ENCODE measurements around the gene CPNE5.
A peak's percentile ranks its signal among the peaks of the same experiment; 100 is the strongest.

CPNE5 gene

GRCh38 chr6:36691612-36692011, 147.6 kb downstream of the CPNE5 start:
- Histone ChIP-seq H3K9ac (ENCODE audit: low read length) (peak overlapping the region; percentile 18; the same call in 1 of the 2 replicates), H3K27ac (ENCODE audit: low read length) (peak overlapping the region; percentile 18; the same call in 1 of the 2 replicates), H3K79me2 (ENCODE audit: low read length) (no peaks in the 10 kb centered on the region), H3K36me3 (replicated peaks; ENCODE audit: low read depth, low read length) (peaks cover 10% of the 10 kb centered on the region), H3K27me3 (ENCODE audit: low read depth, low read length) (no peaks in the 10 kb centered on the region), H2AFZ (ENCODE audit: low read depth, low read length) (no peak overlapping the region), H3K4me1 (ENCODE audit: low read length) (peaks cover 41% of the 10 kb centered on the region), H3K9me3 (ENCODE audit: insufficient read depth, low read length) (no peaks in the 10 kb centered on the region), H4K20me1 (ENCODE audit: insufficient read depth, low read length) (0 out of 2 replicates have a peak, but pooled peaks cover 1% of the 10 kb centered on the region), H3K4me3 (ENCODE audit: low read length) (no peak overlapping the region), H3K4me2 (ENCODE audit: low read length) (peak overlapping the region; percentile 37)
- TF ChIP-seq CTCF (IDR thresholded peaks at IDR 0.05; ENCODE audit: low read depth, low read length) (no peak), EZH2phosphoT487 (IDR thresholded peaks at IDR 0.05; ENCODE audit: low read depth) (no peak)

GRCh38 chr6:36691011-36691410, 148.2 kb downstream of the CPNE5 start:
- H3K36me3 ChIP-seq (replicated peaks; ENCODE audit: low read depth, low read length): peaks cover 16% of the 10 kb centered on the region
- H3K4me3 ChIP-seq (ENCODE audit: low read length): no peak overlapping the region
- H2AFZ ChIP-seq (ENCODE audit: low read depth, low read length): no peak overlapping the region
- no peak overlapping the region for H3K9ac ChIP-seq (ENCODE audit: low read length)
- no peaks in the 10 kb centered on the region for H3K27me3 ChIP-seq (ENCODE audit: low read depth, low read length)
- peaks cover 40% of the 10 kb centered on the region for H3K4me1 ChIP-seq (ENCODE audit: low read length)
- H3K9me3 ChIP-seq (ENCODE audit: insufficient read depth, low read length): no peaks in the 10 kb centered on the region
- H3K27ac ChIP-seq (ENCODE audit: low read length): no peak overlapping the region
- TF ChIP-seq EZH2phosphoT487 (IDR thresholded peaks at IDR 0.05; ENCODE audit: low read depth): no peak
- TF ChIP-seq CTCF (IDR thresholded peaks at IDR 0.05; ENCODE audit: low read depth, low read length): no peak
- H3K4me2 ChIP-seq (ENCODE audit: low read length): no peak overlapping the region
- H3K79me2 ChIP-seq (ENCODE audit: low read length): no peaks in the 10 kb centered on the region
- H4K20me1 ChIP-seq (ENCODE audit: insufficient read depth, low read length): peaks cover 7% of the 10 kb centered on the region; the same call in 1 of the 2 replicates

All from OCI-LY3 (cell line).